Measurements from ENCODE around the gene ARIH1. TPM values are rescaled to one million over a fixed set of nuclear protein-coding genes. Genes with fewer than 3 reads are reported as not detected.

The ARIH1 gene
- total and polyA plus RNA-seq, 2 experiments from 2014 or later: 30.5 to 48.6 TPM

GRCh38 chr15:72516777-72517176, 42.6 kb downstream of the ARIH1 start:
- no peaks in the 10 kb centered on the region for H3K27me3 ChIP-seq (ENCODE audit: insufficient read depth)
- H4K20me1 ChIP-seq (replicated peaks; ENCODE audit: insufficient read depth): peaks cover 26% of the 10 kb centered on the region

More at GRCh38 chr15:72516777-72517176, 42.6 kb downstream of the ARIH1 start:
- no peak overlapping the region for H3K4me3 ChIP-seq
- Mint-ChIP-seq H3K4me3 (no peak overlapping the region), H3K4me1 (peaks cover 15% of the 10 kb centered on the region), H3K27me3 (ENCODE audit: insufficient read depth, low read depth, poor library complexity) (peaks cover 7% of the 10 kb centered on the region), H3K27ac (no peak overlapping the region), H3K36me3 (ENCODE audit: low read depth) (peaks cover 9% of the 10 kb centered on the region; the same call in 2 of the 3 replicates), H3K9me3 (no peaks in the 10 kb centered on the region)
- TF ChIP-seq NANOG (IDR thresholded peaks at IDR 0.05; ENCODE audit: borderline replicate concordance) (no peak), STAT1 (IDR thresholded peaks at IDR 0.05; ENCODE audit: unreplicated experiment) (no peak), REST (IDR thresholded peaks at IDR 0.05; ENCODE audit: unreplicated experiment) (no peak), CTCF (conservative IDR thresholded peaks at IDR 0.05; ENCODE audit: low read depth in 2 of 2) (no peak), ZNF462 (CRISPR knock-in tag; IDR thresholded peaks at IDR 0.05) (no peak), JUNB (IDR thresholded peaks at IDR 0.05; ENCODE audit: unreplicated experiment) (no peak), POLR2AphosphoS5 (IDR thresholded peaks at IDR 0.05; ENCODE audit: low read depth) (no peak), EZH2phosphoT487 (IDR thresholded peaks at IDR 0.05; ENCODE audit: unreplicated experiment) (no peak), EZH2 (IDR thresholded peaks at IDR 0.05; ENCODE audit: low read depth, unreplicated experiment) (no peak), ZNF331 (CRISPR knock-in tag; IDR thresholded peaks at IDR 0.05; ENCODE audit: low read depth) (no peak), ZNF114 (CRISPR knock-in tag; IDR thresholded peaks at IDR 0.05) (no peak), ETS1 (IDR thresholded peaks at IDR 0.05) (no peak), CREB1 (CRISPR knock-in tag; IDR thresholded peaks at IDR 0.05; ENCODE audit: low read depth) (no peak)
- H3K4me2 ChIP-seq: no peak overlapping the region
- H3K79me2 ChIP-seq (replicated peaks; ENCODE audit: insufficient read depth): peaks cover 92% of the 10 kb centered on the region
- H3K36me3 ChIP-seq (ENCODE audit: insufficient read depth): no peaks in the 10 kb centered on the region; the same call in 1 of the 2 replicates
- H3K4me1 ChIP-seq (ENCODE audit: insufficient read depth): no peaks in the 10 kb centered on the region
- DNase-seq (ENCODE audit: low spot score) (no peak), ATAC-seq (no peak)
- H3K9me2 ChIP-seq (ENCODE audit: insufficient read depth): no peaks in the 10 kb centered on the region
- no peak overlapping the region for H2AFZ ChIP-seq
- no peaks in the 10 kb centered on the region for H3F3A ChIP-seq (replicated peaks; ENCODE audit: low read depth)
- no peak overlapping the region for H3K27ac ChIP-seq (ENCODE audit: low read depth)
